ENCODE measurements around the gene ANO8.
A peak's percentile ranks its signal among the peaks of the same experiment; 100 is the strongest.

The ANO8 gene

GRCh38 chr19:17334414-17335409 lies at the start of gene ANO8:
Gene ANO8 (minus strand): TSS chr19:17334855. CDS start chr19:17334670, 185 bp downstream.
- DNase-seq (ENCODE audit: low spot score): peak; percentile 96
- TF ChIP-seq CTCF (IDR thresholded peaks at IDR 0.05; ENCODE audit: extremely low read depth, missing control alignments): no peak

GRCh38 chr19:17380426-17381138 lies 45.9 kb upstream of the ANO8 start:
- no peak for DNase-seq (ENCODE audit: low spot score)
- TF ChIP-seq CTCF (IDR thresholded peaks at IDR 0.05; ENCODE audit: extremely low read depth, missing control alignments): no peak

- no peak for DNase-seq (ENCODE audit: low spot score)
- TF ChIP-seq CTCF (IDR thresholded peaks at IDR 0.05; ENCODE audit: extremely low read depth, missing control alignments): no peak
These were observed 44.6 kb upstream of the ANO8 start for GRCh38 chr19:17379221-17379631.

- DNase-seq (ENCODE audit: low spot score): no peak
- TF ChIP-seq CTCF (IDR thresholded peaks at IDR 0.05; ENCODE audit: extremely low read depth, missing control alignments): no peak
These were observed 43.6 kb upstream of the ANO8 start for GRCh38 chr19:17378271-17378670.

- TF ChIP-seq CTCF (IDR thresholded peaks at IDR 0.05; ENCODE audit: extremely low read depth, missing control alignments): no peak
- no peak for DNase-seq (ENCODE audit: low spot score)
These were observed 42.4 kb upstream of the ANO8 start, which contains the start of gene PLVAP for GRCh38 chr19:17376935-17377600. Gene PLVAP (minus strand): TSS chr19:17377342. CDS start chr19:17377288, 54 bp downstream.

GRCh38 chr19:17370026-17370587 lies 35.5 kb upstream of the ANO8 start:
- DNase-seq (ENCODE audit: low spot score): peak; percentile 66
- TF ChIP-seq CTCF (IDR thresholded peaks at IDR 0.05; ENCODE audit: extremely low read depth, missing control alignments): no peak

Measured in GM20000 (cell line).